Natural killer cell (primary cell): ENCODE results near the gene RNF151. TPM values are rescaled to one million over a fixed set of nuclear protein-coding genes. Genes with fewer than 3 reads are reported as not detected.

Experiments used
- ATAC-seq, 3 donors: fragments of 150-1000 bp in 2 of 3; fragments of 200-7000 bp in 1 of 3; cut with Tn5 transposase; 1 replicate in 1 of 3; 2 replicates in 2 of 3; pipeline ENCODE4 v1.10.0; 2021; ENCODE audit warnings: mild to moderate bottlenecking in 2 of 3, moderate library complexity in 2 of 3
- DNase-seq, 2 donors: peaks; one replicate each; pipeline versions ENCODE4 v3.0.0 to v3.0.0-alpha.2; 2013 to 2021; ENCODE audit warnings: mixed read lengths in 1 of 2
- H3K27ac ChIP-seq: one replicate; pipeline ENCODE4 v1.5.1; 2013; ENCODE audit warnings: mild to moderate bottlenecking, low read length
- H3K27me3 ChIP-seq: one replicate; pipeline ENCODE4 v1.6.1; 2013; ENCODE audit warnings: low read length; ENCODE audit not compliant: control insufficient read depth, insufficient read depth
- H3K36me3 ChIP-seq: one replicate; pipeline ENCODE4 v1.6.1; 2013; ENCODE audit warnings: low read length; ENCODE audit not compliant: control insufficient read depth, insufficient read depth
- H3K4me1 ChIP-seq: one replicate; pipeline ENCODE4 v1.6.1; 2013; ENCODE audit warnings: low read length; ENCODE audit not compliant: control insufficient read depth, insufficient read depth
- H3K4me3 ChIP-seq: one replicate; pipeline ENCODE4 v1.5.1; 2013; ENCODE audit warnings: low read length
- H3K9me3 ChIP-seq: one replicate; pipeline ENCODE4 v1.6.1; 2013; ENCODE audit warnings: low read length; ENCODE audit not compliant: control insufficient read depth, insufficient read depth
- H3K27ac Mint-ChIP-seq, 2 donors: one replicate each; pipeline ENCODE4 v1.8.0; 2022; ENCODE audit warnings: mild to moderate bottlenecking in 2 of 2, mixed read lengths in 2 of 2, moderate library complexity in 1 of 2
- H3K27me3 Mint-ChIP-seq, 2 donors: one replicate each; pipeline ENCODE4 v1.8.0; 2022; ENCODE audit warnings: low read depth in 2 of 2, mixed read lengths in 2 of 2
- H3K36me3 Mint-ChIP-seq: one replicate; pipeline ENCODE4 v1.8.0; 2022; ENCODE audit warnings: mixed read lengths
- H3K4me1 Mint-ChIP-seq, 2 donors: one replicate each; pipeline ENCODE4 v1.8.0; 2022; ENCODE audit warnings: mixed read lengths in 2 of 2
- H3K4me3 Mint-ChIP-seq: one replicate; pipeline ENCODE4 v1.8.0; 2022; ENCODE audit warnings: mild to moderate bottlenecking, moderate library complexity, mixed read lengths
- H3K9me3 Mint-ChIP-seq, 2 donors: one replicate each; pipeline ENCODE4 v1.8.0; 2022; ENCODE audit warnings: mixed read lengths in 2 of 2
- WGBS: methylation state at CpG from one replicate; pipeline ENCODE4 v1.1.7; 2013; ENCODE audit warnings: missing lambda C conversion rate; ENCODE audit not compliant: insufficient coverage; 5-methylcytosine and 5-hydroxymethylcytosine counted together
- intact Hi-C: fragments of 100-400 bp; cut with micrococcal nuclease; formaldehyde crosslinking; loops from one replicate; pipeline ENCODE4 v1.14.2; 2022
- total RNA-seq, 4 donors: library from RNA; stranded (reverse); fragments of 120-200 nt in 1 of 4; gene quantifications; one replicate each; pipeline versions ENCODE4 v1.2.3 to v1.2.4, GENCODE V29; 2013 to 2022
- TF ChIP-seq, protein P1 (sequence below): fragments of 200-600 bp; IDR thresholded peaks from one replicate; pipeline ENCODE4 v1.8.0; 2022; ENCODE audit warnings: antibody characterized with exemption

RNF151 gene
- total RNA-seq, 3 donors from 2014 or later (not counting 1 experiment from before 2014, with no cell fraction given) = not detected

DNA sequence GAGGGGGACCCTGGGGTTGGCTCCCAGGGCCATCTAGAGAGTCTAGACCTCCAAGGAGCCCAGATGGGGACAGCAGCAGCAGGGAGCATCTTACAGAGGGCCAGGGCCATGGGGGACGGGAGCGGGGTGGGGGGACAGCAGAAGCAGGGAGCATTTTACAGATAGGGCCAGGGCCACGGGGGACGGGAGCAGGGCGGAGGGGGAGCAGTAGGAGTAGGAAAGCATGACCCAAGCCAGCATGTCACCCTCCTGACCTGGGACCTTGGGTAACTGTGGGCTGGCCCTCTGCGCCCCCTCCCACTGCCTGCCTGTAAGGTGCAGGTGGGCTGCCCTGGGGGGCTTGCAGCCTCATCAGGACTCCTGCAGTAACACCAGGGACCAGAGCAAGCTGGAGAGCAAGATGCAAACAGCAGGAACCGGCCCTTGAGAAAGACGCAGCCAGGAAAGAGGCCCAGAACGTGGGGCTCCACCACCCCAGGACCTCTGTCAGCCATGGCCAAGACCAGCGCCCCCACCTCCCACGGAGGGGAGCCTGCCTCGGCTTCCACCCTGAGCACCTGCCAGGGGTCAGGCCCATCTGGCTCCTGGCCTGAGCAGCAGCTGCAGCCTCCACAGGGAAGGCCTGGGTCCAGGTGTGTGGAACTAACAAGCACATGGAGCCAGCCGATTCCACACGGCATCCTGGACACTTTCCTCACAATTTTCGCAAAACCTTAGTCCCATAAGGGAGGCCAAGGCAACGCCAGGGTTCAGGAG is 40.6 kb downstream of the RNF151 start:
- no peak for DNase-seq
- no peak overlapping the region for H3K4me3 ChIP-seq

DNA sequence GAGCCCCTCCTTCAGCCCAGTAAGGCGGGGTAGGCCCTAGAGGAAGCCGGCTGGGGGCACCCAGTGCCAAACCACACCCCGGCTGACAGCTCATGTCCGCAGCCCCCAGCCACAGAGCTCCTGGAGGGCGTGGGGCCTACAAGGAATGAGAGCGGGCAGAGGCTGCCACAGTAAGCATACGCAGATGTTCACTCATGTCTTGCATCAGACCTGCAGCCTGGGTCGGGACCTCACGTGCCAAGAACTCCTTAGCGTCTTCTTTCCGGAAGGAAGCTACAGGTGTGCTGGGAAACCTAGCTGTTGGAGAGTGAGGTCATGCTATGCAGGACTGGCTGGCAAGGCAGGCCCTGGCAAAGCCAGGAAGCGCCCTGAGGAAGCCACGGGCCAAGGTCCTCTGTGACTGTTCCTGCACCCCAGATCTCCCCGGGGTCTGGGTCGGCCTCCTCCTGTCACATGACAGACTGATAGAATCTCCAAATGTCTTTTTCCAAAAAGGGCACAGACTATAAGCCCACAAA is 41.4 kb downstream of the RNF151 start:
- Histone ChIP-seq H3K27ac (peak overlapping the region; percentile 58), H3K27me3 (no peaks in the 10 kb centered on the region), H3K36me3 (peaks cover 5% of the 10 kb centered on the region), H3K4me1 (peaks cover 64% of the 10 kb centered on the region), H3K9me3 (no peaks in the 10 kb centered on the region), H3K4me3 (peak overlapping the region; percentile 32)
- WGBS = 11% methylated on average over 15 of the region's 15 CpGs
- Mint-ChIP-seq H3K4me3 (peak overlapping the region; percentile 76), H3K27ac (peak overlapping the region; percentile 76 to 94), H3K27me3 (no peaks in the 10 kb centered on the region), H3K9me3 (no peaks in the 10 kb centered on the region), H3K36me3 (no peaks in the 10 kb centered on the region), H3K4me1 (peaks cover 28 to 54% of the 10 kb centered on the region in 2 donors)
- intact Hi-C loops = loop anchor here (10.0 kb wide), 2 partner anchors 477 to 657 kb away; no protein-coding TSS in a partner anchor
- peak in 1 of 2 donors; percentile 46 for DNase-seq
- TF ChIP-seq, protein P1, sequence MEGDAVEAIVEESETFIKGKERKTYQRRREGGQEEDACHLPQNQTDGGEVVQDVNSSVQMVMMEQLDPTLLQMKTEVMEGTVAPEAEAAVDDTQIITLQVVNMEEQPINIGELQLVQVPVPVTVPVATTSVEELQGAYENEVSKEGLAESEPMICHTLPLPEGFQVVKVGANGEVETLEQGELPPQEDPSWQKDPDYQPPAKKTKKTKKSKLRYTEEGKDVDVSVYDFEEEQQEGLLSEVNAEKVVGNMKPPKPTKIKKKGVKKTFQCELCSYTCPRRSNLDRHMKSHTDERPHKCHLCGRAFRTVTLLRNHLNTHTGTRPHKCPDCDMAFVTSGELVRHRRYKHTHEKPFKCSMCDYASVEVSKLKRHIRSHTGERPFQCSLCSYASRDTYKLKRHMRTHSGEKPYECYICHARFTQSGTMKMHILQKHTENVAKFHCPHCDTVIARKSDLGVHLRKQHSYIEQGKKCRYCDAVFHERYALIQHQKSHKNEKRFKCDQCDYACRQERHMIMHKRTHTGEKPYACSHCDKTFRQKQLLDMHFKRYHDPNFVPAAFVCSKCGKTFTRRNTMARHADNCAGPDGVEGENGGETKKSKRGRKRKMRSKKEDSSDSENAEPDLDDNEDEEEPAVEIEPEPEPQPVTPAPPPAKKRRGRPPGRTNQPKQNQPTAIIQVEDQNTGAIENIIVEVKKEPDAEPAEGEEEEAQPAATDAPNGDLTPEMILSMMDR = no peak
- ATAC-seq = no peak

More for the DNA sequence above, 40.6 kb downstream of the RNF151 start:
- H3K27ac ChIP-seq = no peak overlapping the region
- H3K4me1 ChIP-seq = peaks cover 64% of the 10 kb centered on the region
- Mint-ChIP-seq H3K36me3 (no peaks in the 10 kb centered on the region), H3K27ac (peak overlapping the region; percentile 76 to 94), H3K4me1 (peaks cover 28 to 54% of the 10 kb centered on the region in 2 donors), H3K4me3 (peak overlapping the region; percentile 76), H3K9me3 (no peaks in the 10 kb centered on the region), H3K27me3 (no peaks in the 10 kb centered on the region)
- H3K36me3 ChIP-seq = peaks cover 13% of the 10 kb centered on the region
- intact Hi-C loops = loop anchor here (10.0 kb wide), 2 partner anchors 478 to 658 kb away; no protein-coding TSS in a partner anchor
- WGBS = 78% methylated on average over 16 of the region's 16 CpGs
- ATAC-seq = no peak
- H3K9me3 ChIP-seq = no peaks in the 10 kb centered on the region
- TF ChIP-seq, protein P1 = no peak
- H3K27me3 ChIP-seq = no peaks in the 10 kb centered on the region

DNA sequence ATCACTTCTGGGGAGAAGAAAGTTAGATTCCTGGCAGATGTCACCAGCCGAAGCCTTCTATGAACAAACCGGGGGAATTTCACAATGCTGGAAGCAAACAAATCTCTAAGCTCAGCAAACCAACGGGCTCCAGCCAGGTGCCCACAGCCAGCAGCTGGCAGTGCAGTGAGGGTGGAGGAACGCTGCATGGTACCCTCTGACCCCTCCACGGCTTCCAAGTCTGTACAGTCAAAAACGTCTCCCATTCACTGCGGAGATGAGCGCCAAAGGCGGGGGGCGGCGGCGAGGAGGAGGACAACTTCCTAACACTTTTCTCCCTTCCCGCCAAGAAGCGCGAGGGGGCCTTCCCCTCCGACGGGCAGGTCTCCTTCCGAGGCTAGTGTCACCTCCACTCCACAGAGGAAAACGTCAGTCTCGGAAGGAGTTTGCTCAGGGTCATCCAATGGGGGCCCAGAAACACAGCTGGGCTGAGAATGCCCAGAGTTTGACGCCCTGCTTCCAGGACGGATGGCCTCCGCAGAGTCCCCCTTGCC is 42.0 kb downstream of the RNF151 start:
- Histone ChIP-seq H3K4me1 (peaks cover 61% of the 10 kb centered on the region), H3K36me3 (no peaks in the 10 kb centered on the region), H3K4me3 (peak overlapping the region; percentile 32), H3K27ac (peak overlapping the region; percentile 58), H3K9me3 (no peaks in the 10 kb centered on the region), H3K27me3 (no peaks in the 10 kb centered on the region)
- TF ChIP-seq, protein P1 = no peak
- peaks cover 28 to 54% of the 10 kb centered on the region in 2 donors for H3K4me1 Mint-ChIP-seq
- WGBS = 3% methylated on average over 23 of the region's 23 CpGs
- DNase-seq (peak in 1 of 2 donors; percentile 49), ATAC-seq (no peak)
- H3K36me3 Mint-ChIP-seq = no peaks in the 10 kb centered on the region
- H3K9me3 Mint-ChIP-seq = no peaks in the 10 kb centered on the region
- no peaks in the 10 kb centered on the region for H3K27me3 Mint-ChIP-seq
- intact Hi-C loops = loop anchor here (10.0 kb wide), 2 partner anchors 476 to 656 kb away; no protein-coding TSS in a partner anchor
- H3K27ac Mint-ChIP-seq = peak overlapping the region; percentile 76 to 94
- peak overlapping the region; percentile 76 for H3K4me3 Mint-ChIP-seq
